AG04449 (cell line): ENCODE measurements around the gene TGIF2.

Experiments used
- CTCF ChIA-PET: fragments of 350-600 bp; formaldehyde crosslinking; extraction: SDS; loops from one replicate; lab custom pipeline; 2021; ENCODE audit warnings: antibody characterized with exemption; lab: Yijun Ruan, JAX
- POLR2A ChIA-PET: fragments of 400-600, 350-600 bp; formaldehyde crosslinking; extraction: SDS; loops from one replicate; lab custom pipeline; 2020; ENCODE audit warnings: antibody characterized with exemption, inconsistent platforms; lab: Yijun Ruan, JAX
- DNase-seq: peaks from one replicate; pipeline ENCODE4 v3.0.0-alpha.2; 2010; ENCODE audit warnings: low read depth, low spot score
- H3K4me3 ChIP-seq: 2 replicates; pipeline ENCODE4 v1.5.1; 2011; ENCODE audit warnings: low read depth, mild to moderate bottlenecking, control low read depth, low read length
- TF ChIP-seq, protein P1 (sequence below): IDR thresholded peaks from one replicate; pipeline ENCODE4 v1.5.1; 2011; ENCODE audit warnings: mild to moderate bottlenecking, moderate library complexity, low read length, control low read depth, inconsistent platforms; ENCODE audit not compliant: insufficient read depth; ENCODE audit errors: missing control alignments

The TGIF2 gene

DNA sequence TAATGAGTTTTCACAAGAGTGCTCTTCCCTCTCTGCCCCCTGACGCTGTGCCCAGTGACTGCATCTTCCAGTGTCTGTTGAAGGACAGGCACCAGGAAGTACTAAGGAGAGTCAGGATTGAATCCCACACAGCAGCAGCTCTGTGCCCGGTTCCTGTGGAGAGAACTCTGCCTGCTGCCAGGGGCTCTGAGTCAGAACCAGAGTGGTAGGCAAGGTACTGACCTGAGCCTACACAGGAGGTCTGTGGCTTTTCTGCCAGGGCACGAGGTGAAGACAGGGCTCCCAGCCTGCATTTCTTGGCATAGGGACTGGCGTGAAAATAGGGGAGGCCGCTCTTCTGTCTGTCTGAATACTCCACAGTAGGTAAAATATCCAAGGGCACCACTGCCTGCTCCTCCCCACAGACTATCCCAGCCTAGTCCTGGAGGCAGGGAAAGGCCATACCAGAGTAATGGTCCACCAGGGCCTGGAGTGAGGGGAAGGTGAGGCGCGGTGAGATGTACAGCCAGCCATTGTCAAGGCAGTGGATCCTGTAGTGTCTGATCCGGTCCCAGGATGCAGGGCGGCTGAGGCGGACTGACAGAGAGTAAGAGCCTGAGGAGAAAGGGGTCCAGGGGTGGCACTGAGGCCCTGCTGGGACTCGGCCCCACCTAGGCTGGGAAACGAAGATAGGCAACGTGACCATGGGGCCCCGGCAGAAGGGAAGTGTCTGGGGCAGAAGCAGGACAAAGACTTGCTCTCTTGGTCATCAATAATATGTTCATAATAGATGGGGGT, 41.6 kb downstream of the TGIF2 start:
- POLR2A ChIA-PET: no interaction called here
- H3K4me3 ChIP-seq: no peak overlapping the region
- TF ChIP-seq, protein P1, sequence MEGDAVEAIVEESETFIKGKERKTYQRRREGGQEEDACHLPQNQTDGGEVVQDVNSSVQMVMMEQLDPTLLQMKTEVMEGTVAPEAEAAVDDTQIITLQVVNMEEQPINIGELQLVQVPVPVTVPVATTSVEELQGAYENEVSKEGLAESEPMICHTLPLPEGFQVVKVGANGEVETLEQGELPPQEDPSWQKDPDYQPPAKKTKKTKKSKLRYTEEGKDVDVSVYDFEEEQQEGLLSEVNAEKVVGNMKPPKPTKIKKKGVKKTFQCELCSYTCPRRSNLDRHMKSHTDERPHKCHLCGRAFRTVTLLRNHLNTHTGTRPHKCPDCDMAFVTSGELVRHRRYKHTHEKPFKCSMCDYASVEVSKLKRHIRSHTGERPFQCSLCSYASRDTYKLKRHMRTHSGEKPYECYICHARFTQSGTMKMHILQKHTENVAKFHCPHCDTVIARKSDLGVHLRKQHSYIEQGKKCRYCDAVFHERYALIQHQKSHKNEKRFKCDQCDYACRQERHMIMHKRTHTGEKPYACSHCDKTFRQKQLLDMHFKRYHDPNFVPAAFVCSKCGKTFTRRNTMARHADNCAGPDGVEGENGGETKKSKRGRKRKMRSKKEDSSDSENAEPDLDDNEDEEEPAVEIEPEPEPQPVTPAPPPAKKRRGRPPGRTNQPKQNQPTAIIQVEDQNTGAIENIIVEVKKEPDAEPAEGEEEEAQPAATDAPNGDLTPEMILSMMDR: no peak
- no peak for DNase-seq
- CTCF ChIA-PET: interaction anchor here (1.1 to 7.3 kb wide), 5 partner anchors 10 to 303 kb away, joined by 4 to 98 read pairs (median 31); partner anchors contain the start of gene RAB5IF

DNA sequence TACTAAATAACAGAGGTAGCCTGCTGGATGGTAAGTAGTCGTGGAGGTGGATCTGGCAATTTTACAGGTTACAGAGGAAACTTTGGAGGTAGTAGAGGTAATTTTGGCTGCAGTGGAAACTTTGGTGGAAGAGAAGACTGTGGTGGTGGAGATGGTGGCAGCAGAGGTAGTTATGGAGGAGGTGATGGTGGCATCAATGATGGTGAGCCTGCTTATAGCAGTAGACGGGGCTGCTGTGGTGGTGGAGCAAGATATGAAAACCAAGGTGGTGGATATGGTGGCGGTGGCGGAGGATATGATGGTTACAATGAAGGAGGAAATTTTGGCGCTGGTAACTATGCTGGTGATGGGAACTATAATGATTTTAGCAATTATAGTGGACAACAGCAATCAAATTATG, 47.5 kb downstream of the TGIF2 start:
- ChIA-PET POLR2A (interaction anchor here (0.6 kb wide), 1 partner anchor 45 kb away, joined by 3 read pairs; no protein-coding TSS in a partner anchor), CTCF (interaction anchor here (1.1 kb wide), 1 partner anchor 8 kb away, joined by 4 read pairs; no protein-coding TSS in a partner anchor)
- no peak for DNase-seq
- TF ChIP-seq, protein P1: no peak
- no peak overlapping the region for H3K4me3 ChIP-seq

DNA sequence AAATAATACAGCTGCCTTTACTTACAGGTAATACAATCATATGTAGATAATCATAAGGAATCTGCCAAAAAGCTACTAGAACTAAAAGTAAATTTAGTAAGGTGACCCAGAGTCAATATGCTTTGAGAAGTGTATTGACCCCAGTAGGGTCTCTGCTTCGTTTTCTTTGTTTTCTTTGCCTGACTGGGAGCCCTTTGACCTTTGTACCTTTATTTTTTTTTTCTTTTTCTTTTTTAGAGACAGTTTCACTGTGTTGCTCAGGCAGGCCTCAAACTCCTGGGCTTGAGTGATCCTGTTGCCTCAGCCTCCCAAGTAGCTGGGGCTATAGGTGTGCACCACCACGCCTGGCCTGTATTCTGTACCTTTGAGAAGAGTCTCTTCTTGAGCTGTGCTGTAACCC, 50.0 kb downstream of the TGIF2 start:
- H3K4me3 ChIP-seq: no peak overlapping the region
- TF ChIP-seq, protein P1: no peak
- POLR2A ChIA-PET: no interaction called here
- DNase-seq: no peak
- CTCF ChIA-PET: interaction anchor here (0.5 to 2.1 kb wide), 5 partner anchors 11 to 131 kb away, joined by 3 to 12 read pairs (median 3); partner anchors contain the start of gene RAB5IF

GRCh38 chr20:36624068-36624943, 50.9 kb downstream of the TGIF2 start:
- CTCF ChIA-PET: interaction anchor here (0.5 to 2.1 kb wide), 6 partner anchors 12 to 142 kb away, joined by 3 to 12 read pairs (median 3); partner anchors contain the start of gene RAB5IF
- no peak overlapping the region for H3K4me3 ChIP-seq
- TF ChIP-seq, protein P1: no peak
- POLR2A ChIA-PET: no interaction called here
- DNase-seq: no peak

- DNase-seq: no peak
- ChIA-PET POLR2A (no interaction called here), CTCF (interaction anchor here (0.7 to 2.1 kb wide), 4 partner anchors 13 to 141 kb away, joined by 3 to 12 read pairs (median 7); partner anchors contain the start of gene RAB5IF)
- TF ChIP-seq, protein P1: no peak
- no peak overlapping the region for H3K4me3 ChIP-seq
Observed at GRCh38 chr20:36624944-36625324, 51.5 kb downstream of the TGIF2 start.
